Stimulated activated CD4-positive, alpha-beta T cell treated with anti-CD3 and anti-CD28 coated beads, Interleukin-4, amount 100 ng/mL, for 24 hours (primary cell): Measurements from ENCODE around the gene CCAR1.
"Not testable (repeated sequence)": the region's sequence is repeated elsewhere in the genome, so short reads cannot be mapped to it uniquely, and the experiment has no call there.

Experiments used
- DNase-seq: peaks from one replicate; pipeline ENCODE4 v3.0.0-alpha.2; 2020

The CCAR1 gene

GRCh38 chr10:68829952-68830351, 108.9 kb downstream of the CCAR1 start:
- DNase-seq: no peak

- DNase-seq: no peak
These were observed 111.0 kb downstream of the CCAR1 start for GRCh38 chr10:68831961-68832455.

GRCh38 chr10:68832601-68833000, 111.6 kb downstream of the CCAR1 start:
- no peak for DNase-seq

- DNase-seq: no peak
These were observed 116.7 kb downstream of the CCAR1 start for GRCh38 chr10:68837626-68838322.

GRCh38 chr10:68840650-68841049, 119.6 kb downstream of the CCAR1 start:
- not testable (repeated sequence) for DNase-seq
